A549 (cell line): ENCODE results near the gene SMAP1.

Source experiments
- EHMT2 ChIP-seq: fragments of 200-600 bp; sonication (generic); IDR thresholded peaks from 2 replicates; pipeline ENCODE4 v1.6.1; 2016; ENCODE audit warnings: antibody characterized with exemption, low read depth, mild to moderate bottlenecking, moderate library complexity
- HMGXB4 ChIP-seq: fragments of 250-450 bp; sonication (Bioruptor Pico); IDR thresholded peaks from 2 replicates; pipeline ENCODE4 v1.5.0; 2021; ENCODE audit warnings: mild to moderate bottlenecking, moderate library complexity, borderline replicate concordance
- MAFK ChIP-seq: fragments of 450-650 bp; IDR thresholded peaks from 2 replicates; pipeline ENCODE4 v1.6.1; 2014; ENCODE audit not compliant: partially characterized antibody
- PBX3 ChIP-seq: IDR thresholded peaks from 2 replicates; pipeline ENCODE4 v1.6.1; 2012
- POLR2A ChIP-seq: IDR thresholded peaks from 2 replicates; pipeline ENCODE4 v1.6.1; 2012; ENCODE audit warnings: mild to moderate bottlenecking, low read length
- POLR2AphosphoS2 ChIP-seq: conservative IDR thresholded peaks from 2 replicates; pipeline ENCODE4 v1.6.1; 2012; ENCODE audit warnings: low read length, improper control_type of control experiment, inconsistent platforms
- RNF2 ChIP-seq: fragments of 200-600 bp; sonication (generic); IDR thresholded peaks from 2 replicates; pipeline ENCODE4 v1.6.1; 2016; ENCODE audit warnings: low read depth, mild to moderate bottlenecking, antibody characterized with exemption, moderate library complexity, borderline replicate concordance
- SREBF2 ChIP-seq: fragments of 450-650 bp; IDR thresholded peaks from 2 replicates; pipeline ENCODE4 v1.6.1; 2014; ENCODE audit warnings: mild to moderate bottlenecking, moderate library complexity
- ZFP36 ChIP-seq: fragments of 450-650 bp; IDR thresholded peaks from 2 replicates; pipeline ENCODE4 v1.6.1; 2014; ENCODE audit warnings: borderline replicate concordance; ENCODE audit not compliant: partially characterized antibody
- TF ChIP-seq, protein P1 (sequence below): fragments of >200 bp; sonication (Bioruptor Twin); formaldehyde crosslinking; IDR thresholded peaks from 3 replicates; pipeline ENCODE4 v1.5.1; 2016
- TF ChIP-seq, protein P2 (sequence below): fragments of 450-650 bp; IDR thresholded peaks from 2 replicates; pipeline ENCODE4 v1.6.1; 2014; ENCODE audit warnings: antibody characterized with exemption
- TF ChIP-seq, protein P3 (sequence below): fragments of 250-450 bp; sonication (Bioruptor Pico); IDR thresholded peaks from 2 replicates; pipeline ENCODE4 v1.5.0; 2020; ENCODE audit warnings: low read depth, mild to moderate bottlenecking, moderate library complexity

DNA sequence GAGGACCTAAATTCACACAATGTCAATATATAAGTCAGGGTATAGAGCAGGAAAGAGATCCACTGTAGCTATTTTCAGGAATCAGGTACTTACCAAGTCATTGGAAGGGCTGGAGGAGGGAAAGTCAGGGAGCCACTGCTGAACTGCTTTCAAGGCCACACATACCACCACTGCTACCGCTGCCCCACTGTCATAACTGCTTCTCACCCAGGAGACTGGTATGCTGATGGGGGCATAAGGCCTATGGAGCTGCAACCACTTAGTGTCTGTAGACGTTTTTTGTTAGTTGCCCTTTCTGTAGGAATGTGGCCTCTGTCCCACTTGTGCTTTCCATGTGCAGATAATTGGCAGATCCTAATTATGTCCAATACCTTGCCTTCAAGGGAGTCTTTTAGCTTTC lies 5.4 kb downstream of the SMAP1 start:
- TF ChIP-seq, protein P1, sequence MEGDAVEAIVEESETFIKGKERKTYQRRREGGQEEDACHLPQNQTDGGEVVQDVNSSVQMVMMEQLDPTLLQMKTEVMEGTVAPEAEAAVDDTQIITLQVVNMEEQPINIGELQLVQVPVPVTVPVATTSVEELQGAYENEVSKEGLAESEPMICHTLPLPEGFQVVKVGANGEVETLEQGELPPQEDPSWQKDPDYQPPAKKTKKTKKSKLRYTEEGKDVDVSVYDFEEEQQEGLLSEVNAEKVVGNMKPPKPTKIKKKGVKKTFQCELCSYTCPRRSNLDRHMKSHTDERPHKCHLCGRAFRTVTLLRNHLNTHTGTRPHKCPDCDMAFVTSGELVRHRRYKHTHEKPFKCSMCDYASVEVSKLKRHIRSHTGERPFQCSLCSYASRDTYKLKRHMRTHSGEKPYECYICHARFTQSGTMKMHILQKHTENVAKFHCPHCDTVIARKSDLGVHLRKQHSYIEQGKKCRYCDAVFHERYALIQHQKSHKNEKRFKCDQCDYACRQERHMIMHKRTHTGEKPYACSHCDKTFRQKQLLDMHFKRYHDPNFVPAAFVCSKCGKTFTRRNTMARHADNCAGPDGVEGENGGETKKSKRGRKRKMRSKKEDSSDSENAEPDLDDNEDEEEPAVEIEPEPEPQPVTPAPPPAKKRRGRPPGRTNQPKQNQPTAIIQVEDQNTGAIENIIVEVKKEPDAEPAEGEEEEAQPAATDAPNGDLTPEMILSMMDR = no peak
- TF ChIP-seq PBX3 (no peak), SREBF2 (no peak), EHMT2 (no peak), HMGXB4 (CRISPR knock-in tag) (no peak), POLR2A (no peak), MAFK (no peak), ZFP36 (no peak), POLR2AphosphoS2 (no peak), RNF2 (no peak)
- TF ChIP-seq, protein P2, sequence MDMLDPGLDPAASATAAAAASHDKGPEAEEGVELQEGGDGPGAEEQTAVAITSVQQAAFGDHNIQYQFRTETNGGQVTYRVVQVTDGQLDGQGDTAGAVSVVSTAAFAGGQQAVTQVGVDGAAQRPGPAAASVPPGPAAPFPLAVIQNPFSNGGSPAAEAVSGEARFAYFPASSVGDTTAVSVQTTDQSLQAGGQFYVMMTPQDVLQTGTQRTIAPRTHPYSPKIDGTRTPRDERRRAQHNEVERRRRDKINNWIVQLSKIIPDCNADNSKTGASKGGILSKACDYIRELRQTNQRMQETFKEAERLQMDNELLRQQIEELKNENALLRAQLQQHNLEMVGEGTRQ = no peak
- TF ChIP-seq, protein P3, sequence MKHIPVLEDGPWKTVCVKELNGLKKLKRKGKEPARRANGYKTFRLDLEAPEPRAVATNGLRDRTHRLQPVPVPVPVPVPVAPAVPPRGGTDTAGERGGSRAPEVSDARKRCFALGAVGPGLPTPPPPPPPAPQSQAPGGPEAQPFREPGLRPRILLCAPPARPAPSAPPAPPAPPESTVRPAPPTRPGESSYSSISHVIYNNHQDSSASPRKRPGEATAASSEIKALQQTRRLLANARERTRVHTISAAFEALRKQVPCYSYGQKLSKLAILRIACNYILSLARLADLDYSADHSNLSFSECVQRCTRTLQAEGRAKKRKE (CRISPR knock-in tag) = no peak
